ENCODE data around the gene UBN1.

DNA sequence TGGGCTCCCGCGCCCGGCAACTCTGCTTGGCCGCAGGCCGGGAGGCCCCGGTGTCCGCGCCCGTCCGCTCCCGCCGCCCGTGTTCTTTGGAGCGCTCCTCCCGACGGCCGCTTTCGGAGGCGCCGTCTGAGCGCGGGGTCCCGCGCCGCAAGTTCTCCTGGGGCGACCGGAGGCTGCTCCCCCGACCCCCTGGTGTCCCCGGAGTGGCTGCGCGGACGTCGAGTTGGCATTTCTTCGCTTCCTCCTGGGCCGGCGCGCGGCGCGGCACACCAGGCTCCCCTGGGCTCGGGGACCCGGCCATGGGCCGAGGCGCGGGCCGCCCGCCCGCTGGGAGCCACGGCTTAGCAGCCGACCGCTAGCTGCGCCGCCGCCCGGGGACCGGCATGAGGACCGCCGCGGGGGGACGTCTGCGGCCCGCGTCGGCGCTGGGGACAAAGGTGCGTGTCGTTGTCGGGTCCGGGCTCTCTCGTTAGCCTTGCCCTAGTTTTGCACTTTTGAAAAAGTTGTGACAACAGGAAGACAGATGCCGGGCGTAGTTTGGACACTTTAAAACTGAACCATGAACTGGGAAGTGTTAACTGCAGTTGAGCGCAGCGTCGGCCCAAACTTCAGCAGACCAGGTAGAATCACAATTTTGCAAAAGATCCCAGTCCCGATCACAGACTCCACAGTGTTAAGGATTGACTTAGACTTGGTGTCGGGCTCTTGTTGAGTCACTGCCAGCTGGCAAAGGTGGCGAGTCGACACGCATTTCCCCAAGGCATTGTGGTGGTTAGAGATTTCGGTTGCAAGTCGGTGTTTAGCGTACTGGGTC is 700 bp downstream of the UBN1 start:
- no peak for TF ChIP-seq SMAD1 (IDR thresholded peaks at IDR 0.05; ENCODE audit: low read depth, partially characterized antibody)
- TF ChIP-seq, protein P1, sequence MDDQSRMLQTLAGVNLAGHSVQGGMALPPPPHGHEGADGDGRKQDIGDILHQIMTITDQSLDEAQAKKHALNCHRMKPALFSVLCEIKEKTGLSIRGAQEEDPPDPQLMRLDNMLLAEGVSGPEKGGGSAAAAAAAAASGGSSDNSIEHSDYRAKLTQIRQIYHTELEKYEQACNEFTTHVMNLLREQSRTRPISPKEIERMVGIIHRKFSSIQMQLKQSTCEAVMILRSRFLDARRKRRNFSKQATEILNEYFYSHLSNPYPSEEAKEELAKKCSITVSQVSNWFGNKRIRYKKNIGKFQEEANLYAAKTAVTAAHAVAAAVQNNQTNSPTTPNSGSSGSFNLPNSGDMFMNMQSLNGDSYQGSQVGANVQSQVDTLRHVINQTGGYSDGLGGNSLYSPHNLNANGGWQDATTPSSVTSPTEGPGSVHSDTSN (IDR thresholded peaks at IDR 0.05; ENCODE audit: insufficient replicate concordance, low read depth, low read length), result no peak
